ENCODE data around the gene PABPC1L. TPM values are rescaled to one million over a fixed set of nuclear protein-coding genes. Genes with fewer than 3 reads are reported as not detected.
A peak's percentile ranks its signal among the peaks of the same experiment; 100 is the strongest.

The PABPC1L gene
- total RNA-seq, 1 experiment from 2014 or later = 4.8 TPM

DNA sequence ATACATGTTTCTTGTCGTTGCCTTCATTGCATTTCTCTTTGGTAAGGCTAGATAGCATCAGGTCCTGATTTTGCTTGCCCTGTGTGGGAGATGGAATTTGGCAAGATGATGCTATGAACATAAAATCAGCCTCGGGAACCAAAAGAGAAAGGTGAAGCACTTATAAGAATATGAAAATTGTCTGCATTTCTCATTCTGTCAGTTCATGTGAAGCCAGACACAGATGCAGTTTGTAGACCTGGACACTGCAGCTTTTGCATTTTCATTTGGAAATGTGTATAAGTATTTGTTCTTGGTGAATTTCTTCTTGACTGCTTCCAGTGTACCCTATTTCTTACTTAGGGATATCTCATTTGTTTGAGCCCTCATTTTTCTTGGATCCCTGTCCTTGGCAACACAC is 23.0 kb upstream of the PABPC1L start:
- Histone ChIP-seq H3K36me3 (peaks cover 55% of the 10 kb centered on the region), H3K9me3 (replicated peaks) (no peaks in the 10 kb centered on the region), H3K27me3 (replicated peaks) (no peaks in the 10 kb centered on the region), H3K27ac (no peak overlapping the region), H3K4me1 (replicated peaks) (peaks cover 15% of the 10 kb centered on the region), H3K4me3 (peak overlapping the region; percentile 93)
- no peak for DNase-seq (ENCODE audit: low read depth in 1 of 2, low spot score in 2 of 2)

DNA sequence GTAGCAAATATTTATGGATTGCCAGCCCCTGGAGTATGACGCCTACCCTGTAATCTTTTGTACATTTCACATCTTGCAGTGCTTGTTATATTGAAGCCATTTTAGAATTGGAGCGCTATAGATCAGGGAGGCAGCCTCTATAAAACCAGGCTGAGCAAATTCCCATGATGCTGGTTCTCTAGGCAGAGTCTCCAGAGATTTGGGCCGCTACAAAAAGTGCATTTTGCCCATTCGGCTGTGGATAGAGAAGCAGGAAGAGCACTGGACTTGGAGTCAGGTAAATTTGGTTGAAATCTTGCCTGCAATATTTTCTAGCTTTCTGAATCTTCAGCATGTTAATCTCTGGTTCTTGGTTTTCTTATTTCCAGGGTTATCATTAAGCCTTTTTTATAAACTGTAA is 22.4 kb upstream of the PABPC1L start:
- Histone ChIP-seq H3K9me3 (replicated peaks) (no peaks in the 10 kb centered on the region), H3K36me3 (peaks cover 59% of the 10 kb centered on the region), H3K4me1 (replicated peaks) (peaks cover 15% of the 10 kb centered on the region), H3K27me3 (replicated peaks) (no peaks in the 10 kb centered on the region), H3K4me3 (peak overlapping the region; percentile 93), H3K27ac (no peak overlapping the region)
- DNase-seq (ENCODE audit: low read depth in 1 of 2, low spot score in 2 of 2) = no peak

GRCh38 chr20:44888226-44889103 is 21.4 kb upstream of the PABPC1L start:
- no peak for DNase-seq (ENCODE audit: low read depth in 1 of 2, low spot score in 2 of 2)
- no peaks in the 10 kb centered on the region for H3K9me3 ChIP-seq (replicated peaks)
- peaks cover 62% of the 10 kb centered on the region for H3K36me3 ChIP-seq
- no peak overlapping the region for H3K4me3 ChIP-seq
- no peaks in the 10 kb centered on the region for H3K27me3 ChIP-seq (replicated peaks)
- peaks cover 15% of the 10 kb centered on the region for H3K4me1 ChIP-seq (replicated peaks)
- H3K27ac ChIP-seq = no peak overlapping the region

- Histone ChIP-seq H3K27me3 (replicated peaks) (no peaks in the 10 kb centered on the region), H3K27ac (no peak overlapping the region), H3K4me3 (no peak overlapping the region), H3K9me3 (replicated peaks) (no peaks in the 10 kb centered on the region), H3K36me3 (peaks cover 68% of the 10 kb centered on the region), H3K4me1 (replicated peaks) (peaks cover 8% of the 10 kb centered on the region)
- DNase-seq (ENCODE audit: low read depth in 1 of 2, low spot score in 2 of 2) = no peak
Observed at GRCh38 chr20:44891826-44892225, 18.0 kb upstream of the PABPC1L start.

DNA sequence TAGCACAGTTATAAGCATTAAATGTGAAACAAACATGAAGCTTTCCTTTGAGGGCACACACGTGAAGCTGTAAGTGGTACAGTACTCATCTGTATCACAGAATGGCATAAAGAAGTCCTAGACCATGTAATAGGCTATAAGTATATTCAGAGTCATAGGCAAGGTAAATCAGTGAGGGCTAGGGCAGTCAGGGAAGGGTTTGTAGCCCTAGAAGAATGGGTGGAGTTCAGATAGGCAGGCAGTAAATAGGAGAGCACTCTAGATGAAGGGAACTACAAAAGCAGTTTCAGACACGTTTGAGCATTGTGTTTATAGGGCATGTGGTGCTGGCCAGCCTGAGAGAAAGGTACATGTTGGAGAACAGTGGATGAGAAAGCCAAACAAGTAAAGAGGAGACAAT is 14.9 kb upstream of the PABPC1L start:
- Histone ChIP-seq H3K27me3 (replicated peaks) (no peaks in the 10 kb centered on the region), H3K9me3 (replicated peaks) (no peaks in the 10 kb centered on the region), H3K4me3 (no peak overlapping the region), H3K27ac (no peak overlapping the region), H3K36me3 (peaks cover 47% of the 10 kb centered on the region), H3K4me1 (replicated peaks) (no peaks in the 10 kb centered on the region)
- DNase-seq (ENCODE audit: low read depth in 1 of 2, low spot score in 2 of 2) = no peak

GRCh38 chr20:44896583-44896982 is 13.3 kb upstream of the PABPC1L start:
- H3K9me3 ChIP-seq (replicated peaks) = no peaks in the 10 kb centered on the region
- DNase-seq (ENCODE audit: low read depth in 1 of 2, low spot score in 2 of 2) = no peak
- H3K4me3 ChIP-seq = no peak overlapping the region
- no peaks in the 10 kb centered on the region for H3K4me1 ChIP-seq (replicated peaks)
- no peaks in the 10 kb centered on the region for H3K27me3 ChIP-seq (replicated peaks)
- no peak overlapping the region for H3K27ac ChIP-seq
- H3K36me3 ChIP-seq = peaks cover 53% of the 10 kb centered on the region

- Histone ChIP-seq H3K4me1 (replicated peaks) (no peaks in the 10 kb centered on the region), H3K27ac (no peak overlapping the region), H3K4me3 (no peak overlapping the region), H3K27me3 (replicated peaks) (no peaks in the 10 kb centered on the region), H3K9me3 (replicated peaks) (no peaks in the 10 kb centered on the region), H3K36me3 (peaks cover 53% of the 10 kb centered on the region)
- no peak for DNase-seq (ENCODE audit: low read depth in 1 of 2, low spot score in 2 of 2)
Observed at GRCh38 chr20:44897133-44897532, 12.7 kb upstream of the PABPC1L start.

- H3K36me3 ChIP-seq = peaks cover 70% of the 10 kb centered on the region
- no peak for DNase-seq (ENCODE audit: low read depth in 1 of 2, low spot score in 2 of 2)
- H3K27ac ChIP-seq = no peak overlapping the region
- H3K4me1 ChIP-seq (replicated peaks) = no peaks in the 10 kb centered on the region
- no peaks in the 10 kb centered on the region for H3K9me3 ChIP-seq (replicated peaks)
- no peaks in the 10 kb centered on the region for H3K27me3 ChIP-seq (replicated peaks)
- H3K4me3 ChIP-seq = no peak overlapping the region
Observed at GRCh38 chr20:44900231-44900854, 9.5 kb upstream of the PABPC1L start.

DNA sequence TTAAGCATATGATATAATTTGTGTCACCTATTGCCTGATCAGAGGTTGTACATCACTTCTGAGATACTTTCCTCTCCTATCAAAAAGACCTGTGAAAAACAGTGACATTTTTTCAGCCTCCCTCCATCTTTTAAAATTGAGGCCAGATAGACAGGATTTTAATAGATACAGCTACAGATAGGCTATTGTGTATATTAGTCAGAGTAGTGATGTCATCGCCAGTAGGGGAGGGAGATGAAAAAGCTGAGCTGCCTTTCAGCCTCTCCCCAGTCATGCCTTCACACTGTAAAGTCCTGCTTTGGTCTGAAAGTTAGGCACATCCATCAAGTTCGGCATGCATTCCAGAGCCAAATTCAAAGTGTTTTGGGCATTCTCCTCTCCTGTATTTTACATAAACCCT is 7.9 kb upstream of the PABPC1L start:
- no peaks in the 10 kb centered on the region for H3K9me3 ChIP-seq (replicated peaks)
- no peak overlapping the region for H3K4me3 ChIP-seq
- H3K27me3 ChIP-seq (replicated peaks) = no peaks in the 10 kb centered on the region
- H3K27ac ChIP-seq = no peak overlapping the region
- peaks cover 80% of the 10 kb centered on the region for H3K36me3 ChIP-seq
- no peaks in the 10 kb centered on the region for H3K4me1 ChIP-seq (replicated peaks)
- DNase-seq (ENCODE audit: low read depth in 1 of 2, low spot score in 2 of 2) = no peak

DNA sequence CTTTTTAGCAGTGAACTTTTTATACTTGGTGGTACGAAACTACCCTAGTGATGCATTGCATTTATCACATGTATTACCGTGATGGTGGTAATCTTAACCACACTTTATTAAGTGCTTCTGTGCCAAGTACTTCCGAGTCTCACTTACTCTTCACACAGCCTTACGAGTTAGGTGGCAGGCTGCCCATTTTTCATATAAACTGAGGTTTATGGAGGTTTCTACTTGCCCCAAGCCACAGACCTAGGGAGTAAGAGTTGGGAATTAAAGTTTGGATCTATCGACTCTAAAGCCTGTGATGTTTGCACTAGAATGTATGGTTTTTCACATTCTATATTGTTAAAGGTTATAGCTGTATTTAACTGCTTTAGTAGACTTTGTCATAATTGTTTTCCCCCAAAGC is 5.5 kb upstream of the PABPC1L start:
- H3K27ac ChIP-seq = no peak overlapping the region
- no peak overlapping the region for H3K4me3 ChIP-seq
- H3K4me1 ChIP-seq (replicated peaks) = peaks cover 2% of the 10 kb centered on the region; the same call in 1 of the 2 replicates
- no peaks in the 10 kb centered on the region for H3K27me3 ChIP-seq (replicated peaks)
- no peak for DNase-seq (ENCODE audit: low read depth in 1 of 2, low spot score in 2 of 2)
- H3K9me3 ChIP-seq (replicated peaks) = no peaks in the 10 kb centered on the region
- H3K36me3 ChIP-seq = peaks cover 90% of the 10 kb centered on the region

DNA sequence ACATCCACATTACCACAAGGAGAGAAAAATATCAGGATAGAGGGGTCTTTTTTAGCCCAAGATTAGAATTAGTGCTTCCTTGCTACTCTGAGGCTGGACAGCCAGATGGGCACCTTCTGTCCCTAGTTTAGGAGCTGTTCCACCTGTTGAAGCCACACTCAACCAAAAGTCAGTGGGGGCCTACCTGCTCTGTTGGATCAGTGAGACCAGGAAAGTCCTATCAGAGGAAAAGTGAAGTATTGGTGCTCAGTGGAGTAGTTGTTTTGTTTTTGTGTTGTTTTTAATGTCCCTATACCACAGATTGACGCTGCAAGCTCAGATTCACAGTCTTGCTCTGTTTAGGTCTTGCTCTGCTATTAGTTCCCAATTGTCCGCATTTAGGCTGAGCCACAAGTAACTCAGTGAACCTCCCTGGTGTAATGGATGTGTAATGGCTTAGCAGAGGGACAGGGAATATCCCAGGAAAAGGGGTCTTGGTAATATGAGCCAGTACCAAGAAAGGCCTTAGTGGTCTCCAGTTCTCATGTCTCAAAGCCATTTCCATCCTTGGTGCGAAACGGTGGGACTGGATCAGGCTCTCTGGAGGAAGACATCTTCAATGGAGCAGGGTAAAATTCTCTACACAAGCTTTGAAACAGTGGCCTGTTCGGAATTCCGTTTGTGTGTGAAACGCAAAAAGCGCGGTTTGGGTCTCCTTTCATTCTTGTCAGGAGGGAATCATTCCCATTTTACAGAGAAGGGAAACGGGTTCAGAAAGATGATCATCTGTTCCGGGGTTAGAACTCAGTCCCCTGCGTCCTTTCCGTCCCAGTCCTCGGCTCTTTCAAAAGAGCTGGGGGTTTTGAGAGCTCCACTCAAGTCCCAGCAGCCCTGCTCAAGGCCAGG is 631 bp upstream of the PABPC1L start:
- Histone ChIP-seq H3K4me1 (replicated peaks) (peaks cover 16% of the 10 kb centered on the region), H3K36me3 (peaks cover 56% of the 10 kb centered on the region), H3K4me3 (peak overlapping the region; percentile 75), H3K27ac (no peak overlapping the region), H3K27me3 (replicated peaks) (no peaks in the 10 kb centered on the region), H3K9me3 (replicated peaks) (no peaks in the 10 kb centered on the region)
- DNase-seq (ENCODE audit: low read depth in 1 of 2, low spot score in 2 of 2) = peak in 1 of 2 experiments; percentile 29

DNA sequence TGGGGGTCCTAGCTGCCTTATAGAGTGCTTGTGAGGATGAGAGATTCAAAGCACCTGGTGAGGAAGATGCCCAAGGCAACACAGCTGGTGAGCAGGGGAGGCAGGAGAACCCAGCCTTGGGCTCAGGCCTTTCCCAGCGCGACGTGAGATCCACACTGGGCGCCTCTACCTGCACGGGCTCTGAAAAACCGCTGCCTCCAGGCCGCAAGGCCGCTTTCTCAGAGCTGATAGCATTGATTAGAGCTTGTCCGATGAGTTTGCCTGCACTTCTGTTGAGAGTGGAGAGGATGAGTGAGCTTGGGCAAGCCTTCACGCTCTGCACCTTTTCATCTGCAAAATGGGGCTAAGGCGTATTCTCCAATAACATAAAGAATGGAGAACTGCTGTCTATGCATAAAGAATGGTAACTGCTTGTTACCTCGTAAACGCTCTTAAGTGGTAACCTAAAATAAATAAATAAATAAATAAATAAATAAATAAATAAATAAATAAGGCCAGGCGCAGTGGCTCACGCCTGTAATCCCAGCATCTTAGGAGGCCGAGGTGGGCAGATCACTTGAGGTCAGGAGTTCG is 916 bp downstream of the PABPC1L start:
- Histone ChIP-seq H3K4me1 (replicated peaks) (peaks cover 16% of the 10 kb centered on the region), H3K27ac (no peak overlapping the region), H3K4me3 (peak overlapping the region; percentile 75), H3K9me3 (replicated peaks) (no peaks in the 10 kb centered on the region), H3K27me3 (replicated peaks) (no peaks in the 10 kb centered on the region), H3K36me3 (peaks cover 51% of the 10 kb centered on the region)
- no peak for DNase-seq (ENCODE audit: low read depth in 1 of 2, low spot score in 2 of 2)

DNA sequence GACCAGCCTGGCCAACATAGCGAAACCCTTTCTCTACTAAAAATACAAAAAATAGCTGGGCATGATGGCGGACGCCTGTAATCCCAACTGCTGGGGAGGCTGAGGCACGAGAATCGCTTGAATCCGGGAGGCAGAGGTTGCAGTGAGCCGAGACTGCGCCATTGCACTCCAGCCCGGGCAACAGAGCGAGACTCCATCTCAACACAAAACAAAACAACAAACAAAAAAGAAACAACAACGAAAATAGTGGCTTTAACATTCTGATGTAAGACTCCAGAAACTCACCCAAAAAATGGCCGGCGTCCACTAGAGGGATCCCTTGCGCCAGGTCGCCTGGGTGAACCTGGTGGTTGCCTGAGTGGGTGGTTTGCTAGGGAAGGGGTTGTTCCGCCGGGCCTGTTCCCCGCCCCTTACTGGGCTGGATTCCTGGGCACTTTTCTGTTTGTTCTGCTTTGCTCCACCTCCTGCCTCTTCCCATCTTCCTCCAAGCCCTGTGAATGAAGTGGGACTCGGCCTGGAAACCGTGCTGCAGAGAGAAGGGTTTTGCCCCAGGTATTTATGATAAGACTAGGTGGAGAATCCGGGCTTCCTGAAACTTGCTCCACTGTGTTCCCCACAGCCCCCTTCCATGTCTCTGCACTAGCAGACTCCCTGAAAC is 1.5 kb downstream of the PABPC1L start:
- Histone ChIP-seq H3K4me1 (replicated peaks) (peaks cover 16% of the 10 kb centered on the region), H3K27ac (no peak overlapping the region), H3K4me3 (no peak overlapping the region), H3K9me3 (replicated peaks) (no peaks in the 10 kb centered on the region), H3K36me3 (peaks cover 46% of the 10 kb centered on the region), H3K27me3 (replicated peaks) (no peaks in the 10 kb centered on the region)
- peak; percentile 31 to 68 for DNase-seq (ENCODE audit: low read depth in 1 of 2, low spot score in 2 of 2)
